Liver (tissue), 9 donors: ENCODE results near the gene PARD3B. TPM values are rescaled to one million over a fixed set of nuclear protein-coding genes. Genes with fewer than 3 reads are reported as not detected.

Source experiments
- DNase-seq: peaks from one replicate; pipeline ENCODE4 v3.0.0-alpha.2; 2017; ENCODE audit warnings: low spot score
- H3K27ac ChIP-seq, 2 donors: one replicate each; pipeline ENCODE4 v1.7.0; 2013; ENCODE audit warnings: inconsistent platforms in 2 of 2, low read length in 2 of 2, control low read depth in 1 of 2, low read depth in 1 of 2, mild to moderate bottlenecking in 1 of 2
- H3K27me3 ChIP-seq, 4 donors: one replicate each; pipeline versions ENCODE4 v1.6.1 to v1.7.0; 2013; ENCODE audit warnings: low read length in 3 of 4, inconsistent platforms in 1 of 4, mild to moderate bottlenecking in 1 of 4, moderate library complexity in 1 of 4; ENCODE audit not compliant: control insufficient read depth in 4 of 4, insufficient read depth in 4 of 4
- H3K36me3 ChIP-seq, 4 donors: one replicate each; pipeline versions ENCODE4 v1.6.1 to v1.7.0; 2013; ENCODE audit warnings: low read length in 3 of 4, mild to moderate bottlenecking in 3 of 4, low read depth in 1 of 4, moderate library complexity in 1 of 4; ENCODE audit not compliant: control insufficient read depth in 4 of 4, insufficient read depth in 3 of 4
- H3K4me1 ChIP-seq, 4 donors: one replicate each; pipeline versions ENCODE4 v1.6.1 to v1.7.0; 2013; ENCODE audit warnings: low read length in 3 of 4, mild to moderate bottlenecking in 3 of 4, moderate library complexity in 1 of 4; ENCODE audit not compliant: control insufficient read depth in 4 of 4, insufficient read depth in 4 of 4
- H3K4me3 ChIP-seq, 3 donors: one replicate each; pipeline versions ENCODE4 v1.6.1 to v1.7.0; 2013; ENCODE audit warnings: low read length in 3 of 3, control low read depth in 1 of 3, low read depth in 1 of 3, mild to moderate bottlenecking in 1 of 3
- H3K9ac ChIP-seq, 2 donors: one replicate each; pipeline ENCODE4 v1.7.0; 2013; ENCODE audit warnings: low read length in 2 of 2, mild to moderate bottlenecking in 2 of 2, moderate library complexity in 2 of 2, control low read depth in 1 of 2, low read depth in 1 of 2
- H3K9me3 ChIP-seq, 4 donors: one replicate each; pipeline versions ENCODE4 v1.6.1 to v1.7.0; 2013; ENCODE audit warnings: low read length in 3 of 4; ENCODE audit not compliant: control insufficient read depth in 4 of 4
- EGR1 ChIP-seq, 2 donors: IDR thresholded peaks; 2 replicates each; pipeline ENCODE4 v1.6.1; 2016 to 2018; ENCODE audit warnings: antibody characterized with exemption in 2 of 2, low read depth in 2 of 2
- FOXA1 ChIP-seq: IDR thresholded peaks from 2 replicates; pipeline ENCODE4 v1.6.1; 2016; ENCODE audit warnings: antibody characterized with exemption
- FOXA2 ChIP-seq: IDR thresholded peaks from 2 replicates; pipeline ENCODE4 v1.6.1; 2016; ENCODE audit warnings: antibody characterized with exemption
- GABPA ChIP-seq, 2 donors: IDR thresholded peaks in 1 of 2; conservative IDR thresholded peaks in 1 of 2; 2 replicates each; pipeline ENCODE4 v1.6.1; 2016; ENCODE audit warnings: antibody characterized with exemption in 2 of 2, mild to moderate bottlenecking in 1 of 2, moderate library complexity in 1 of 2
- HNF4A ChIP-seq, 2 donors: conservative IDR thresholded peaks; 2 replicates each; pipeline ENCODE4 v1.6.1; 2016; ENCODE audit warnings: antibody characterized with exemption in 2 of 2, mild to moderate bottlenecking in 2 of 2
- HNF4G ChIP-seq: IDR thresholded peaks from 2 replicates; pipeline ENCODE4 v1.6.1; 2016; ENCODE audit warnings: antibody characterized with exemption
- JUND ChIP-seq, 2 donors: IDR thresholded peaks; 2 replicates each; pipeline ENCODE4 v1.6.1; 2016; ENCODE audit warnings: antibody characterized with exemption in 2 of 2
- NR2F2 ChIP-seq: IDR thresholded peaks from 2 replicates; pipeline ENCODE4 v1.6.1; 2016; ENCODE audit warnings: antibody characterized with exemption
- RAD21 ChIP-seq, 2 donors: IDR thresholded peaks; 2 replicates each; pipeline ENCODE4 v1.6.1; 2016; ENCODE audit warnings: antibody characterized with exemption in 2 of 2, mild to moderate bottlenecking in 2 of 2
- SP1 ChIP-seq: IDR thresholded peaks from 2 replicates; pipeline ENCODE4 v1.6.1; 2018; ENCODE audit warnings: antibody characterized with exemption, mild to moderate bottlenecking
- TAF1 ChIP-seq: conservative IDR thresholded peaks from 2 replicates; pipeline ENCODE4 v1.6.1; 2016; ENCODE audit warnings: antibody characterized with exemption, mild to moderate bottlenecking
- WGBS: extraction: QIAGEN DNeasy Blood & Tissue Kit; methylation state at CpG from one replicate; pipeline ENCODE4 v1.1.7; 2013; 5-methylcytosine and 5-hydroxymethylcytosine counted together
- polyA plus RNA-seq, 2 donors: library from polyadenylated mRNA; stranded (reverse) in 1 of 2; unstranded in 1 of 2; fragments of 200-250 nt in 1 of 2; fragments of >200 nt in 1 of 2; fragmentation: Nextera tagmentation in 1 of 2; extraction: Ambion mirVana in 1 of 2; gene quantifications; one replicate each; pipeline versions ENCODE4 v1.2.1 to v1.2.3, GENCODE V29; 2013 to 2015
- total RNA-seq, 2 donors: library from RNA; depleted of rRNA; stranded (reverse); fragments of >200 nt; gene quantifications; one replicate each; pipeline ENCODE4 v1.2.3, GENCODE V29; 2014
- TF ChIP-seq, protein P1 (sequence below): IDR thresholded peaks from 2 replicates; pipeline ENCODE4 v1.6.1; 2016; ENCODE audit warnings: antibody characterized with exemption
- TF ChIP-seq, protein P2 (sequence below): fragments of 150-350 bp; IDR thresholded peaks from 2 replicates; pipeline ENCODE4 v1.5.1; 2017; ENCODE audit warnings: improper control_type of control experiment, low read depth, low read length; ENCODE audit not compliant: missing input control
- TF ChIP-seq, protein P3 (sequence below): IDR thresholded peaks from 2 replicates; pipeline ENCODE4 v1.6.1; 2016; ENCODE audit warnings: antibody characterized with exemption, mild to moderate bottlenecking
- donor health status: healthy.
- donor health status: healthy.
- donor health status: healthy.
- donor health status: healthy.
- donor health status: healthy.

PARD3B gene
- total and polyA plus RNA-seq, 4 donors: 1.1 to 10.3 (median 3.7) TPM

DNA sequence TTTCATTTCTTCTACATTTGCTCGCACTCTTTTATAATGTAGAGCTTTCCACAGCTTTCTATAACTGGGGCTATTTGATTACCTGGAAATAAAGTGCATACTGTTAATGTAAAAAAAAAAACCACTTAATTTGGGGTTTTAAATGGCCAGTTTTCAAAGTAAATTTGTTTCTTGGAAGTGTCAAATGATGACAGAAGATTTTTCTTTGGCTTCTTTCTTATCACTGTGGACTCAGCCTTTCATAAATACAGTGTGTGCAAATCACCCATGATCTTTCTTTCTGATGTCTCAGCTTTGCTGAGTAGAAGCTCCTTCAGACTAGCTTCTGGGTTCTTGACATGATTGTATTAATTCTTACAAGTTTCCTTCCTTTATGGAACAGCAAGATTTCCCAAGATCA, 525.6 kb downstream of the PARD3B start:
- no peak for TF ChIP-seq JUND (IDR thresholded peaks at IDR 0.05)
- no peak for TF ChIP-seq NR2F2
- TF ChIP-seq, protein P1, sequence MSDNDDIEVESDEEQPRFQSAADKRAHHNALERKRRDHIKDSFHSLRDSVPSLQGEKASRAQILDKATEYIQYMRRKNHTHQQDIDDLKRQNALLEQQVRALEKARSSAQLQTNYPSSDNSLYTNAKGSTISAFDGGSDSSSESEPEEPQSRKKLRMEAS: no peak
- TF ChIP-seq RAD21 (IDR thresholded peaks at IDR 0.05): no peak
- TF ChIP-seq, protein P2, sequence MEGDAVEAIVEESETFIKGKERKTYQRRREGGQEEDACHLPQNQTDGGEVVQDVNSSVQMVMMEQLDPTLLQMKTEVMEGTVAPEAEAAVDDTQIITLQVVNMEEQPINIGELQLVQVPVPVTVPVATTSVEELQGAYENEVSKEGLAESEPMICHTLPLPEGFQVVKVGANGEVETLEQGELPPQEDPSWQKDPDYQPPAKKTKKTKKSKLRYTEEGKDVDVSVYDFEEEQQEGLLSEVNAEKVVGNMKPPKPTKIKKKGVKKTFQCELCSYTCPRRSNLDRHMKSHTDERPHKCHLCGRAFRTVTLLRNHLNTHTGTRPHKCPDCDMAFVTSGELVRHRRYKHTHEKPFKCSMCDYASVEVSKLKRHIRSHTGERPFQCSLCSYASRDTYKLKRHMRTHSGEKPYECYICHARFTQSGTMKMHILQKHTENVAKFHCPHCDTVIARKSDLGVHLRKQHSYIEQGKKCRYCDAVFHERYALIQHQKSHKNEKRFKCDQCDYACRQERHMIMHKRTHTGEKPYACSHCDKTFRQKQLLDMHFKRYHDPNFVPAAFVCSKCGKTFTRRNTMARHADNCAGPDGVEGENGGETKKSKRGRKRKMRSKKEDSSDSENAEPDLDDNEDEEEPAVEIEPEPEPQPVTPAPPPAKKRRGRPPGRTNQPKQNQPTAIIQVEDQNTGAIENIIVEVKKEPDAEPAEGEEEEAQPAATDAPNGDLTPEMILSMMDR: no peak
- TF ChIP-seq HNF4A (conservative IDR thresholded peaks at IDR 0.05): no peak
- no peak for TF ChIP-seq EGR1 (IDR thresholded peaks at IDR 0.05; ENCODE audit: low read depth in 2 of 2)
- TF ChIP-seq HNF4G: no peak
- no peak for TF ChIP-seq TAF1
- no peak for TF ChIP-seq FOXA2
- no peak for TF ChIP-seq GABPA (IDR thresholded peaks at IDR 0.05 in 1 of 2, conservative IDR thresholded peaks at IDR 0.05 in 1 of 2)
- TF ChIP-seq, protein P3, sequence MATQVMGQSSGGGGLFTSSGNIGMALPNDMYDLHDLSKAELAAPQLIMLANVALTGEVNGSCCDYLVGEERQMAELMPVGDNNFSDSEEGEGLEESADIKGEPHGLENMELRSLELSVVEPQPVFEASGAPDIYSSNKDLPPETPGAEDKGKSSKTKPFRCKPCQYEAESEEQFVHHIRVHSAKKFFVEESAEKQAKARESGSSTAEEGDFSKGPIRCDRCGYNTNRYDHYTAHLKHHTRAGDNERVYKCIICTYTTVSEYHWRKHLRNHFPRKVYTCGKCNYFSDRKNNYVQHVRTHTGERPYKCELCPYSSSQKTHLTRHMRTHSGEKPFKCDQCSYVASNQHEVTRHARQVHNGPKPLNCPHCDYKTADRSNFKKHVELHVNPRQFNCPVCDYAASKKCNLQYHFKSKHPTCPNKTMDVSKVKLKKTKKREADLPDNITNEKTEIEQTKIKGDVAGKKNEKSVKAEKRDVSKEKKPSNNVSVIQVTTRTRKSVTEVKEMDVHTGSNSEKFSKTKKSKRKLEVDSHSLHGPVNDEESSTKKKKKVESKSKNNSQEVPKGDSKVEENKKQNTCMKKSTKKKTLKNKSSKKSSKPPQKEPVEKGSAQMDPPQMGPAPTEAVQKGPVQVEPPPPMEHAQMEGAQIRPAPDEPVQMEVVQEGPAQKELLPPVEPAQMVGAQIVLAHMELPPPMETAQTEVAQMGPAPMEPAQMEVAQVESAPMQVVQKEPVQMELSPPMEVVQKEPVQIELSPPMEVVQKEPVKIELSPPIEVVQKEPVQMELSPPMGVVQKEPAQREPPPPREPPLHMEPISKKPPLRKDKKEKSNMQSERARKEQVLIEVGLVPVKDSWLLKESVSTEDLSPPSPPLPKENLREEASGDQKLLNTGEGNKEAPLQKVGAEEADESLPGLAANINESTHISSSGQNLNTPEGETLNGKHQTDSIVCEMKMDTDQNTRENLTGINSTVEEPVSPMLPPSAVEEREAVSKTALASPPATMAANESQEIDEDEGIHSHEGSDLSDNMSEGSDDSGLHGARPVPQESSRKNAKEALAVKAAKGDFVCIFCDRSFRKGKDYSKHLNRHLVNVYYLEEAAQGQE: no peak
- WGBS: 96% methylated on average over 1 of the region's 1 CpG
- no peak overlapping the region for H3K9ac ChIP-seq
- no peaks in the 10 kb centered on the region for H3K27me3 ChIP-seq
- no peaks in the 10 kb centered on the region for H3K4me1 ChIP-seq
- H3K4me3 ChIP-seq: no peak overlapping the region
- H3K36me3 ChIP-seq: no peaks in the 10 kb centered on the region
- no peak for DNase-seq
- H3K27ac ChIP-seq: no peak overlapping the region
- no peaks in the 10 kb centered on the region for H3K9me3 ChIP-seq

DNA sequence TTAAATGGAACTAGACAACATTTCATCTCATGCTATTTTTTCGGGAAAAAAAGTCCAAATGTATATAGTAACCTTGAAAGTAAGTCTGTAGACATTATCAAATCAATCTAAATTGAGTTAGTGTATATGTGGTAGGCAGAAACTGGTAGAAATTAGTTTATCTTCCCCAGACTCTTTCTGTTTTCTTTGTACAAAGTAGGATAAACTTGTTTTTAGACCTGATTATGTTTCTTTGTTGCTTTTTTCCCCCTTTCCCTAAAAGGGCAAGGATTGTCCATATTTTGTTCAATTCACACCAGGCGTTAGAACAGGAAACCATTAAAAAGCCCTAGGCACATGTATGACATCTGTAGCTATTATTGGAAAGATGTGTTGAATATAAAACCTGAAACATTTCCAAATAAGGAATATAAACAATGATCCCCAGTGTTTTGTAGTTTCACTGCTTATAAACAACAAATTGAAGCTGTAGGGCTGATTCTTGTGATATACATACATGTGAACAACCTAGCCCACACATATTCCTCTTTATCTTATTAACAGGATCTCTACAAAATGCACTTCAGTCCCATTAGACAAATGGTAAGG, 528.3 kb downstream of the PARD3B start:
- H3K36me3 ChIP-seq: no peaks in the 10 kb centered on the region
- no peaks in the 10 kb centered on the region for H3K4me1 ChIP-seq
- H3K27me3 ChIP-seq: no peaks in the 10 kb centered on the region
- H3K9ac ChIP-seq: no peak overlapping the region
- TF ChIP-seq FOXA2 (no peak), TAF1 (no peak), RAD21 (IDR thresholded peaks at IDR 0.05) (no peak), FOXA1 (no peak), SP1 (no peak), NR2F2 (no peak), EGR1 (IDR thresholded peaks at IDR 0.05; ENCODE audit: low read depth in 2 of 2) (no peak)
- no peaks in the 10 kb centered on the region for H3K9me3 ChIP-seq
- WGBS: 83% methylated on average over 2 of the region's 2 CpGs
- no peak overlapping the region for H3K27ac ChIP-seq
- no peak overlapping the region for H3K4me3 ChIP-seq
- no peak for DNase-seq
